ENCODE data around the gene HEATR1. TPM values are rescaled to one million over a fixed set of nuclear protein-coding genes. Genes with fewer than 3 reads are reported as not detected.

Gene HEATR1
- total and polyA plus RNA-seq, 4 donors = 3.3 to 19.4 (median 9.6) TPM

DNA sequence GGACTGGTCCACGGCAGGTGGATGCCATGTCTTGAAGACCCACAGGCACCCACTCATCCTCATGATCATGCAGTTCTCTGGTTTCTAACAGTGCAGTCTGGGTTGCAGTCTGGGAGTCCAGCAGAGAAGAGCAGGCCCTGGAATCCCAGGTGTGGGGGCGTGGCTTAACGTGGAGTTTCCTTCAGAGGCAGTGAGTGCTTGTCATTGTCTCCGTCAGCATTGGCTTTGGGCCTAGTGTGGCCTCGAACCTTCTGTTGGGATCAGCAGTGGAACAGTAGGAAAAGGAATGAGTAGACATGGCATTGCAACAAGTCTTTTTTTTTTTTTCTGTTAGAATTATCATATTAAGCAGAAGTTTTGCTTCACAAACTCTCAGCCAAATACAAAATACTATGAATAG, 67.8 kb downstream of the HEATR1 start:
- Histone ChIP-seq H3K4me3 (ENCODE audit: low read depth in 1 of 3, low read length in 3 of 3) (no peak overlapping the region), H3K9me3 (ENCODE audit: control insufficient read depth in 4 of 4, low read length in 3 of 4) (no peaks in the 10 kb centered on the region), H3K4me1 (ENCODE audit: control insufficient read depth in 4 of 4, insufficient read depth in 4 of 4, low read length in 3 of 4) (peaks cover 0 to 51% (median 47%) of the 10 kb centered on the region in 4 donors), H3K9ac (ENCODE audit: low read depth in 1 of 2, low read length in 2 of 2) (no peak overlapping the region), H3K36me3 (ENCODE audit: control insufficient read depth in 4 of 4, insufficient read depth in 3 of 4, low read depth in 1 of 4, low read length in 3 of 4) (peaks cover 0 to 35% (median 29%) of the 10 kb centered on the region in 4 donors), H3K27ac (ENCODE audit: low read depth in 1 of 2, low read length in 2 of 2) (no peak overlapping the region), H3K27me3 (ENCODE audit: control insufficient read depth in 4 of 4, insufficient read depth in 4 of 4, low read length in 3 of 4) (no peaks in the 10 kb centered on the region)
- no peak for TF ChIP-seq EGR1 (IDR thresholded peaks at IDR 0.05; ENCODE audit: low read depth in 2 of 2)
- TF ChIP-seq, protein P1, sequence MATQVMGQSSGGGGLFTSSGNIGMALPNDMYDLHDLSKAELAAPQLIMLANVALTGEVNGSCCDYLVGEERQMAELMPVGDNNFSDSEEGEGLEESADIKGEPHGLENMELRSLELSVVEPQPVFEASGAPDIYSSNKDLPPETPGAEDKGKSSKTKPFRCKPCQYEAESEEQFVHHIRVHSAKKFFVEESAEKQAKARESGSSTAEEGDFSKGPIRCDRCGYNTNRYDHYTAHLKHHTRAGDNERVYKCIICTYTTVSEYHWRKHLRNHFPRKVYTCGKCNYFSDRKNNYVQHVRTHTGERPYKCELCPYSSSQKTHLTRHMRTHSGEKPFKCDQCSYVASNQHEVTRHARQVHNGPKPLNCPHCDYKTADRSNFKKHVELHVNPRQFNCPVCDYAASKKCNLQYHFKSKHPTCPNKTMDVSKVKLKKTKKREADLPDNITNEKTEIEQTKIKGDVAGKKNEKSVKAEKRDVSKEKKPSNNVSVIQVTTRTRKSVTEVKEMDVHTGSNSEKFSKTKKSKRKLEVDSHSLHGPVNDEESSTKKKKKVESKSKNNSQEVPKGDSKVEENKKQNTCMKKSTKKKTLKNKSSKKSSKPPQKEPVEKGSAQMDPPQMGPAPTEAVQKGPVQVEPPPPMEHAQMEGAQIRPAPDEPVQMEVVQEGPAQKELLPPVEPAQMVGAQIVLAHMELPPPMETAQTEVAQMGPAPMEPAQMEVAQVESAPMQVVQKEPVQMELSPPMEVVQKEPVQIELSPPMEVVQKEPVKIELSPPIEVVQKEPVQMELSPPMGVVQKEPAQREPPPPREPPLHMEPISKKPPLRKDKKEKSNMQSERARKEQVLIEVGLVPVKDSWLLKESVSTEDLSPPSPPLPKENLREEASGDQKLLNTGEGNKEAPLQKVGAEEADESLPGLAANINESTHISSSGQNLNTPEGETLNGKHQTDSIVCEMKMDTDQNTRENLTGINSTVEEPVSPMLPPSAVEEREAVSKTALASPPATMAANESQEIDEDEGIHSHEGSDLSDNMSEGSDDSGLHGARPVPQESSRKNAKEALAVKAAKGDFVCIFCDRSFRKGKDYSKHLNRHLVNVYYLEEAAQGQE (IDR thresholded peaks at IDR 0.05) = no peak
- TF ChIP-seq, protein P2, sequence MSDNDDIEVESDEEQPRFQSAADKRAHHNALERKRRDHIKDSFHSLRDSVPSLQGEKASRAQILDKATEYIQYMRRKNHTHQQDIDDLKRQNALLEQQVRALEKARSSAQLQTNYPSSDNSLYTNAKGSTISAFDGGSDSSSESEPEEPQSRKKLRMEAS (IDR thresholded peaks at IDR 0.05) = no peak
- DNase-seq (ENCODE audit: low spot score) = no peak
- WGBS = 74% methylated on average over 5 of the region's 5 CpGs

DNA sequence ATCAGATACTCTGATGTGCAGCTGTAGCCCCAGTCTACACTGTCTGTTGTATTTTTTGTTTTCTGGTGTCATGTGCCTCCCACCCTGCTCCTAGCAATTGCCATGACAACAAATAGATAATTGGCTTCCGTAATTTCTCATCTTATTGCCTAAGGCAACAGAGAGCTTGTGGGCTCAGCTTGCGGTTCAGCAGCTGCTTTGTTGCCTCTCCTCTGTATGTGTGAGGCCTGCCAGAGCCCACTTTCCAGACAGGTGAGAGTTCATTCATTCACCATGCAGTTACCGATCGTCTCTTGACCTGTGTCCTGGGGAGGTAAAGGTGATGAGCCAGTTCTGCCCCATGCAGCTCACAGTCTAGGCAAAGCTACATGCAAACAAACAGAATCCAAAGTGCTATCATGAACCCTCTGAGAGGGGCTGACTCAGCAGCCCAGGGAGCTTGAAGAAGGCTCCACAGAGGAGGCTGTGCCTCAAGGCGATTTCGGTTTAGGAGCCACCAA, 68.6 kb downstream of the HEATR1 start:
- Histone ChIP-seq H3K36me3 (ENCODE audit: control insufficient read depth in 4 of 4, insufficient read depth in 3 of 4, low read depth in 1 of 4, low read length in 3 of 4) (peaks cover 0 to 33% (median 24%) of the 10 kb centered on the region in 4 donors), H3K27ac (ENCODE audit: low read depth in 1 of 2, low read length in 2 of 2) (peak overlapping the region; percentile 2 to 4), H3K4me3 (ENCODE audit: low read depth in 1 of 3, low read length in 3 of 3) (no peak overlapping the region), H3K4me1 (ENCODE audit: control insufficient read depth in 4 of 4, insufficient read depth in 4 of 4, low read length in 3 of 4) (peaks cover 0 to 50% (median 44%) of the 10 kb centered on the region in 4 donors), H3K9ac (ENCODE audit: low read depth in 1 of 2, low read length in 2 of 2) (no peak overlapping the region), H3K9me3 (ENCODE audit: control insufficient read depth in 4 of 4, low read length in 3 of 4) (no peaks in the 10 kb centered on the region), H3K27me3 (ENCODE audit: control insufficient read depth in 4 of 4, insufficient read depth in 4 of 4, low read length in 3 of 4) (no peaks in the 10 kb centered on the region)
- DNase-seq (ENCODE audit: low spot score) = no peak
- 45% methylated on average over 6 of the region's 6 CpGs for WGBS
- peak; percentile 70 for TF ChIP-seq SP1 (IDR thresholded peaks at IDR 0.05)
- peak; percentile 70 to 75 for TF ChIP-seq HNF4A (conservative IDR thresholded peaks at IDR 0.05)
- TF ChIP-seq GABPA (IDR thresholded peaks at IDR 0.05 in 1 of 2, conservative IDR thresholded peaks at IDR 0.05 in 1 of 2) = no peak
- TF ChIP-seq RAD21 (IDR thresholded peaks at IDR 0.05) = peak in 1 of 2 donors; percentile 6
- TF ChIP-seq, protein P3, sequence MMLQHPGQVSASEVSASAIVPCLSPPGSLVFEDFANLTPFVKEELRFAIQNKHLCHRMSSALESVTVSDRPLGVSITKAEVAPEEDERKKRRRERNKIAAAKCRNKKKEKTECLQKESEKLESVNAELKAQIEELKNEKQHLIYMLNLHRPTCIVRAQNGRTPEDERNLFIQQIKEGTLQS (IDR thresholded peaks at IDR 0.05) = no peak
- TF ChIP-seq FOXA2 (IDR thresholded peaks at IDR 0.05) = no peak
- no peak for TF ChIP-seq YY1 (IDR thresholded peaks at IDR 0.05)
- TF ChIP-seq RXRA (IDR thresholded peaks at IDR 0.05) = peak; percentile 90 to 91
- TF ChIP-seq NR2F2 (IDR thresholded peaks at IDR 0.05) = no peak
- TF ChIP-seq FOXA1 (IDR thresholded peaks at IDR 0.05) = no peak
- TF ChIP-seq, protein P1 (IDR thresholded peaks at IDR 0.05) = no peak
- TF ChIP-seq TAF1 (conservative IDR thresholded peaks at IDR 0.05) = no peak
- TF ChIP-seq, protein P4, sequence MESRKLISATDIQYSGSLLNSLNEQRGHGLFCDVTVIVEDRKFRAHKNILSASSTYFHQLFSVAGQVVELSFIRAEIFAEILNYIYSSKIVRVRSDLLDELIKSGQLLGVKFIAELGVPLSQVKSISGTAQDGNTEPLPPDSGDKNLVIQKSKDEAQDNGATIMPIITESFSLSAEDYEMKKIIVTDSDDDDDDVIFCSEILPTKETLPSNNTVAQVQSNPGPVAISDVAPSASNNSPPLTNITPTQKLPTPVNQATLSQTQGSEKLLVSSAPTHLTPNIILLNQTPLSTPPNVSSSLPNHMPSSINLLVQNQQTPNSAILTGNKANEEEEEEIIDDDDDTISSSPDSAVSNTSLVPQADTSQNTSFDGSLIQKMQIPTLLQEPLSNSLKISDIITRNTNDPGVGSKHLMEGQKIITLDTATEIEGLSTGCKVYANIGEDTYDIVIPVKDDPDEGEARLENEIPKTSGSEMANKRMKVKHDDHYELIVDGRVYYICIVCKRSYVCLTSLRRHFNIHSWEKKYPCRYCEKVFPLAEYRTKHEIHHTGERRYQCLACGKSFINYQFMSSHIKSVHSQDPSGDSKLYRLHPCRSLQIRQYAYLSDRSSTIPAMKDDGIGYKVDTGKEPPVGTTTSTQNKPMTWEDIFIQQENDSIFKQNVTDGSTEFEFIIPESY (IDR thresholded peaks at IDR 0.05) = no peak
- TF ChIP-seq EGR1 (IDR thresholded peaks at IDR 0.05; ENCODE audit: low read depth in 2 of 2) = no peak
- TF ChIP-seq, protein P5, sequence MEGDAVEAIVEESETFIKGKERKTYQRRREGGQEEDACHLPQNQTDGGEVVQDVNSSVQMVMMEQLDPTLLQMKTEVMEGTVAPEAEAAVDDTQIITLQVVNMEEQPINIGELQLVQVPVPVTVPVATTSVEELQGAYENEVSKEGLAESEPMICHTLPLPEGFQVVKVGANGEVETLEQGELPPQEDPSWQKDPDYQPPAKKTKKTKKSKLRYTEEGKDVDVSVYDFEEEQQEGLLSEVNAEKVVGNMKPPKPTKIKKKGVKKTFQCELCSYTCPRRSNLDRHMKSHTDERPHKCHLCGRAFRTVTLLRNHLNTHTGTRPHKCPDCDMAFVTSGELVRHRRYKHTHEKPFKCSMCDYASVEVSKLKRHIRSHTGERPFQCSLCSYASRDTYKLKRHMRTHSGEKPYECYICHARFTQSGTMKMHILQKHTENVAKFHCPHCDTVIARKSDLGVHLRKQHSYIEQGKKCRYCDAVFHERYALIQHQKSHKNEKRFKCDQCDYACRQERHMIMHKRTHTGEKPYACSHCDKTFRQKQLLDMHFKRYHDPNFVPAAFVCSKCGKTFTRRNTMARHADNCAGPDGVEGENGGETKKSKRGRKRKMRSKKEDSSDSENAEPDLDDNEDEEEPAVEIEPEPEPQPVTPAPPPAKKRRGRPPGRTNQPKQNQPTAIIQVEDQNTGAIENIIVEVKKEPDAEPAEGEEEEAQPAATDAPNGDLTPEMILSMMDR (IDR thresholded peaks at IDR 0.05; ENCODE audit: low read depth, low read length, missing input control) = no peak
- no peak for TF ChIP-seq HNF4G (IDR thresholded peaks at IDR 0.05)
- TF ChIP-seq JUND (IDR thresholded peaks at IDR 0.05) = peak in 1 of 2 donors; percentile 20
- TF ChIP-seq, protein P2 (IDR thresholded peaks at IDR 0.05) = no peak

All from liver (tissue), 9 donors.